ENCODE results near the gene KATNBL1.

KATNBL1 gene

DNA sequence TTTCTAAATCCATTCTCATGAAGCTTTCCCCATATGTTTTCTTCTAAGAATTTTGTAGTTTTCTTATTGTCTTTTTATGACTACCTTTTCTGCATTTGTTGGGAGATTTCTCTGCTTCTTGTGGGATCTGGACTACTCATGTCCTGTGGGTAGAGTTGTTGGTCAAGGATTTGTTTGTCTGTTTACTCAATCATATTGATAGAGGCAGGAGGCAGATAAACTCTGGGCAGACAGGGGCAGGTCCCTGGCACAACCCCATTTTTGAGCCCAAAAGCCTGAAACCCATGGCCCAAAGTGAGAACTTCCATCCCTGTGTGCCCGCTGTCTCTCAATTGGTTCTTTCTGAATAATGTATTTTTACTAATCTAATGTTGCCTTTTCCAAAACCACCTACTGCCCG is 95.7 kb downstream of the KATNBL1 start:
- no peak for DNase-seq

DNA sequence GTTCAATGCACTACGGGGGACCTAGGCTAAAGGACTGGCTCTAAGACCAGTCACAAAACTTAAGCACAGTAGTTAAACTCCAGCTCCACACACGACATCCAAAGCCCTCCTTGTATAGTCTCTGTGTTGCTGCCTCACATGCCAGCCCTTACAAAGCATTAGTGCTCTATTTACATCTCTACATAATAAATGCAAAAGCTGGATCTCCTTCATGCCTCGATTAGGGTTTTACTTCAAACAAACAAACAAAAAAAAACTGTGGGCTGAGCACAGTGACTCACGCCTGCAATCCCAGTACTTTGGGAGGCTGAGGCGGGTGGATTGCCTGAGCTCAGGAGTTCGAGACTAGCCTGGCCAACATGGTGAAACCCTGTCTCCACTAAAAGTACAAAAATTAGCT is 98.4 kb downstream of the KATNBL1 start:
- no peak for DNase-seq

- peak; percentile 60 to 64 for DNase-seq
These were observed 99.9 kb downstream of the KATNBL1 start for GRCh38 chr15:34109797-34110663.

- DNase-seq = peak; percentile 31 to 32
These were observed 102.6 kb downstream of the KATNBL1 start for GRCh38 chr15:34107315-34107714.

GRCh38 chr15:34106423-34106822 is 103.5 kb downstream of the KATNBL1 start:
- DNase-seq = no peak

DNA sequence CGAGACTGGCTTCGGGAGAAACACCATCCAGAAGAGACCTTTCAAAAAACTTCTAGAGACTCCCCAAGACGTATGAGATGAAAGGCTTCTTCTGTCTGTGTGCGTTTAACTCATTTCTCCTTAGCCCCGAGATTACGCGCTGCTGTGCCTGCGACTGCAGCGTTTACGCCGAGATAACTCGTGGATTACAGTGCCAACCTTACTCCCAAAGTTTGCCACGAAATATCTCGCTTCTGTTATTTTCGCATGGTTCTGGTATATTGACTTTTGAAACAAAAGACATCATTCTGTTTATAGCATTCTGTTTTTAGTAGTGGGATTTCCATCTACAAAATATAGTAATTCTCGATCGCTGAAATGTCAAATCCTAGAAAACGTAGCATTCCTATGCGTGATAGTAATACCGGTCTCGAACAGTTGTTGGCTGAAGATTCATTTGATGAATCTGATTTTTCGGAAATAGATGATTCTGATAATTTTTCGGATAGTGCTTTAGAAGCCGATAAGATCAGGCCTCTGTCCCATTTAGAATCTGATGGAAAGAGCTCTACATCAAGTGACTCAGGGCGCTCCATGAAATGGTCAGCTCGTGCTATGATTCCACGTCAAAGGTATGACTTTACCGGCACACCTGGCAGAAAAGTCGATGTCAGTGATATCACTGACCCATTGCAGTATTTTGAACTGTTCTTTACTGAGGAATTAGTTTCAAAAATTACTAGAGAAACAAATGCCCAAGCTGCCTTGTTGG is 107.5 kb downstream of the KATNBL1 start:
- no peak for DNase-seq

- peak; percentile 98 for DNase-seq
These were observed 108.3 kb downstream of the KATNBL1 start, which contains the start of the genes EMC7 and PGBD4 for GRCh38 chr15:34101366-34102174. Gene EMC7, minus strand, starts transcription at chr15:34101862. Its CDS starts 23 bp downstream, at chr15:34101839. Gene PGBD4, plus strand, starts transcription at chr15:34102083. Its CDS starts 449 bp downstream, at chr15:34102532.

- no peak for DNase-seq
These were observed 110.0 kb downstream of the KATNBL1 start for GRCh38 chr15:34099914-34100313.

Data from AML-193 (cell line).